CD14-positive monocyte (primary cell): ENCODE results near the gene CEACAM4. TPM values are rescaled to one million over a fixed set of nuclear protein-coding genes. Genes with fewer than 3 reads are reported as not detected.

Experiments used
- DNase-seq, 3 donors: peaks; one replicate each; pipeline ENCODE4 v3.0.0-alpha.2; 2011 to 2022
- H2AFZ ChIP-seq: 2 replicates; pipeline ENCODE4 v1.6.0; 2012; ENCODE audit warnings: mild to moderate bottlenecking, low read depth, low read length, inconsistent platforms; ENCODE audit not compliant: insufficient read depth, poor library complexity, severe bottlenecking
- H3K27ac ChIP-seq, 2 donors: 1 replicate in 1 of 2; 2 replicates in 1 of 2; pipeline ENCODE4 v1.5.1; 2012 to 2013; ENCODE audit warnings: low read length in 2 of 2, control low read depth in 1 of 2, inconsistent platforms in 1 of 2, low read depth in 1 of 2, mild to moderate bottlenecking in 1 of 2
- H3K27me3 ChIP-seq, 2 donors: one replicate each; pipeline versions ENCODE4 v1.6.0 to v1.6.1; 2011 to 2013; ENCODE audit warnings: low read length in 2 of 2; ENCODE audit not compliant: control insufficient read depth in 2 of 2, insufficient read depth in 2 of 2
- H3K36me3 ChIP-seq, 2 donors: replicated peaks in 1 of 2; 1 replicate in 1 of 2; 2 replicates in 1 of 2; pipeline versions ENCODE4 v1.5.1 to v1.6.1; 2012 to 2013; ENCODE audit warnings: low read length in 2 of 2, control low read depth in 1 of 2, inconsistent platforms in 1 of 2, mild to moderate bottlenecking in 1 of 2; ENCODE audit not compliant: insufficient read depth in 2 of 2, control insufficient read depth in 1 of 2
- H3K4me1 ChIP-seq, 2 donors: 1 replicate in 1 of 2; 2 replicates in 1 of 2; pipeline versions ENCODE4 v1.5.1 to v1.6.1; 2012 to 2013; ENCODE audit warnings: low read length in 2 of 2, control low read depth in 1 of 2, inconsistent platforms in 1 of 2, mild to moderate bottlenecking in 1 of 2, moderate library complexity in 1 of 2; ENCODE audit not compliant: insufficient read depth in 2 of 2, control insufficient read depth in 1 of 2
- H3K4me2 ChIP-seq: replicated peaks from 2 replicates; pipeline ENCODE3; 2012; ENCODE audit warnings: low read length, moderate library complexity, mild to moderate bottlenecking; ENCODE audit not compliant: poor library complexity, severe bottlenecking; ENCODE audit errors: extremely low read depth
- H3K4me3 ChIP-seq, 3 experiments: fragments of 200-600 bp in 1 of 3; sonication (generic) in 1 of 3; replicated peaks in 1 of 3; 1 replicate in 2 of 3; 2 replicates in 1 of 3; pipeline ENCODE4 v1.5.1; 2011 to 2013; ENCODE audit warnings: low read length in 3 of 3, mild to moderate bottlenecking in 3 of 3, control low read depth in 2 of 3, low read depth in 2 of 3, inconsistent platforms in 1 of 3, moderate library complexity in 1 of 3
- H3K79me2 ChIP-seq: 2 replicates; pipeline ENCODE4 v1.6.0; 2012; ENCODE audit warnings: mild to moderate bottlenecking, control low read depth, inconsistent platforms, low read length, moderate library complexity; ENCODE audit not compliant: insufficient read depth
- H3K9ac ChIP-seq: 2 replicates; pipeline ENCODE4 v1.6.0; 2017; ENCODE audit warnings: low read length, mild to moderate bottlenecking; ENCODE audit not compliant: insufficient read depth, poor library complexity, severe bottlenecking
- H3K9me3 ChIP-seq, 2 donors: replicated peaks in 1 of 2; 1 replicate in 1 of 2; 2 replicates in 1 of 2; pipeline versions ENCODE4 v1.5.1 to v1.6.1; 2012 to 2013; ENCODE audit warnings: low read length in 2 of 2, control low read depth in 1 of 2; ENCODE audit not compliant: control insufficient read depth in 1 of 2, insufficient read depth in 1 of 2
- H4K20me1 ChIP-seq: 2 replicates; pipeline ENCODE4 v1.6.0; 2012; ENCODE audit warnings: mild to moderate bottlenecking, low read length, control low read depth, moderate library complexity; ENCODE audit not compliant: insufficient read depth
- H3K27ac Mint-ChIP-seq, 7 donors: one replicate each; pipeline ENCODE4 v1.8.0; 2020; ENCODE audit warnings: mild to moderate bottlenecking in 7 of 7, mixed read lengths in 7 of 7, moderate library complexity in 6 of 7, inconsistent platforms in 2 of 7
- H3K27me3 Mint-ChIP-seq, 3 donors: one replicate each; pipeline ENCODE4 v1.8.0; 2021 to 2022; ENCODE audit warnings: low read depth in 3 of 3, mild to moderate bottlenecking in 3 of 3, mixed read lengths in 3 of 3, moderate library complexity in 3 of 3, inconsistent platforms in 1 of 3
- H3K36me3 Mint-ChIP-seq, 2 donors: one replicate each; pipeline ENCODE4 v1.8.0; 2020; ENCODE audit warnings: mixed read lengths in 2 of 2, inconsistent platforms in 1 of 2, mild to moderate bottlenecking in 1 of 2
- H3K4me1 Mint-ChIP-seq: one replicate; pipeline ENCODE4 v1.8.0; 2020; ENCODE audit warnings: mild to moderate bottlenecking, mixed read lengths
- H3K4me3 Mint-ChIP-seq, 2 donors: one replicate each; pipeline ENCODE4 v1.8.0; 2020; ENCODE audit warnings: mild to moderate bottlenecking in 2 of 2, mixed read lengths in 2 of 2, moderate library complexity in 1 of 2
- H3K9me3 Mint-ChIP-seq, 7 donors: one replicate each; pipeline ENCODE4 v1.8.0; 2020 to 2022; ENCODE audit warnings: mixed read lengths in 7 of 7, mild to moderate bottlenecking in 6 of 7, moderate library complexity in 6 of 7, inconsistent platforms in 2 of 7
- CTCF ChIP-seq: fragments of 200-600 bp; IDR thresholded peaks from one replicate; pipeline ENCODE4 v1.8.0; 2022; ENCODE audit warnings: antibody characterized with exemption, mild to moderate bottlenecking
- WGBS: methylation state at CpG from one replicate; pipeline ENCODE4 v1.1.5; 2013; ENCODE audit warnings: missing lambda C conversion rate; ENCODE audit not compliant: insufficient coverage; 5-methylcytosine and 5-hydroxymethylcytosine counted together
- intact Hi-C, 2 donors: fragments of 100-400 bp; cut with micrococcal nuclease; formaldehyde crosslinking; loops; one replicate each; pipeline versions ENCODE4 v1.15.0 to v1.15.1; 2023
- polyA plus RNA-seq, 3 donors: library from polyadenylated mRNA; depleted of rRNA in 1 of 3; unstranded in 2 of 3; stranded (reverse) in 1 of 3; fragments of 300-500 nt in 2 of 3; fragments of >200 nt in 1 of 3; fragmentation: Illumina TruSeq in 2 of 3; gene quantifications; 1 replicate in 2 of 3; 2 replicates in 1 of 3; pipeline ENCODE4 v1.2.3, GENCODE V29; 2012 to 2021

The CEACAM4 gene
- polyA plus RNA-seq, 3 donors, result 23.1 to 40.7 (median 27.5) TPM

GRCh38 chr19:41612483-41612882 is 14.4 kb downstream of the CEACAM4 start:
- Mint-ChIP-seq H3K36me3 (peaks cover 0 to 6% of the 10 kb centered on the region in 2 donors), H3K9me3 (peaks cover 0 to 3% (median 0%) of the 10 kb centered on the region in 7 donors)

GRCh38 chr19:41610789-41611188 is 16.1 kb downstream of the CEACAM4 start:
- no peak overlapping the region for H3K4me3 Mint-ChIP-seq
- Histone ChIP-seq H3K4me2 (no peak overlapping the region), H3K36me3 (no peaks in the 10 kb centered on the region), H3K9me3 (no peaks in the 10 kb centered on the region), H3K4me1 (peaks cover 21 to 32% of the 10 kb centered on the region in 2 donors), H3K27ac (no peak overlapping the region), H3K79me2 (no peaks in the 10 kb centered on the region), H2AFZ (no peak overlapping the region), H3K4me3 (no peak overlapping the region), H3K9ac (no peak overlapping the region), H4K20me1 (peaks cover 3% of the 10 kb centered on the region), H3K27me3 (no peaks in the 10 kb centered on the region)
- DNase-seq, result no peak
- peaks cover 33% of the 10 kb centered on the region for H3K4me1 Mint-ChIP-seq
- H3K36me3 Mint-ChIP-seq, result no peaks in the 10 kb centered on the region
- no peak overlapping the region for H3K27ac Mint-ChIP-seq
- H3K9me3 Mint-ChIP-seq, result peaks cover 0 to 3% (median 0%) of the 10 kb centered on the region in 7 donors
- no peak for TF ChIP-seq CTCF
- intact Hi-C loops, result no loop called here
- H3K27me3 Mint-ChIP-seq, result peaks cover 5 to 14% (median 5%) of the 10 kb centered on the region in 3 donors

More at GRCh38 chr19:41612483-41612882, 14.4 kb downstream of the CEACAM4 start:
- Histone ChIP-seq H3K4me2 (no peak overlapping the region), H3K27ac (no peak overlapping the region), H3K9ac (no peak overlapping the region), H3K9me3 (no peaks in the 10 kb centered on the region), H3K4me3 (no peak overlapping the region), H2AFZ (no peak overlapping the region), H4K20me1 (peaks cover 18% of the 10 kb centered on the region), H3K79me2 (no peaks in the 10 kb centered on the region), H3K4me1 (peaks cover 38 to 48% of the 10 kb centered on the region in 2 donors), H3K27me3 (no peaks in the 10 kb centered on the region), H3K36me3 (no peaks in the 10 kb centered on the region)
- intact Hi-C loops, result no loop called here
- H3K4me3 Mint-ChIP-seq, result no peak overlapping the region
- peak overlapping the region in 2 of 7 donors; percentile 21 to 68 for H3K27ac Mint-ChIP-seq
- peak; percentile 46 to 77 (median 60) for DNase-seq
- no peak for TF ChIP-seq CTCF
- peaks cover 50% of the 10 kb centered on the region for H3K4me1 Mint-ChIP-seq
- 16% methylated on average over 3 of the region's 4 CpGs for WGBS
- H3K27me3 Mint-ChIP-seq, result peaks cover 5 to 10% (median 5%) of the 10 kb centered on the region in 3 donors
